Measurements from ENCODE around the gene PPP6R2. TPM values are rescaled to one million over a fixed set of nuclear protein-coding genes. Genes with fewer than 3 reads are reported as not detected.

PPP6R2 gene
- total RNA-seq, 5 donors from 2014 or later (not counting 1 experiment from before 2014, with no cell fraction given) = 71.2 to 105 (median 96.8) TPM

- Histone ChIP-seq H3K4me1 (ENCODE audit: control insufficient read depth in 1 of 2, extremely low read depth in 1 of 2, insufficient read depth in 2 of 2, low read length in 2 of 2) (peaks cover 2 to 37% of the 10 kb centered on the region in 2 experiments), H3K4me3 (ENCODE audit: control insufficient read depth in 1 of 2, extremely low read depth in 1 of 2, low read length in 1 of 2) (peak overlapping the region; percentile 57 to 58), H3K27me3 (replicated peaks in 1 of 2; ENCODE audit: control insufficient read depth in 2 of 2, extremely low read depth in 1 of 2, insufficient read depth in 2 of 2, low read length in 1 of 2) (no peaks in the 10 kb centered on the region), H3K36me3 (ENCODE audit: control insufficient read depth in 2 of 2, extremely low read depth in 1 of 2, insufficient read depth in 1 of 2, low read length in 1 of 2) (peaks cover 0 to 14% of the 10 kb centered on the region in 2 donors), H3K27ac (ENCODE audit: low read length) (peak overlapping the region; percentile 34), H3K9me3 (no peaks in the 10 kb centered on the region)
- no peak for ATAC-seq (replicated peaks in 1 of 4)
- Mint-ChIP-seq H3K27me3 (no peaks in the 10 kb centered on the region), H3K4me1 (peaks cover 0 to 14% (median 11%) of the 10 kb centered on the region in 3 donors), H3K27ac (no peak overlapping the region), H3K4me3 (peak overlapping the region in 2 of 3 donors; percentile 31 to 82), H3K36me3 (no peaks in the 10 kb centered on the region), H3K9me3 (no peaks in the 10 kb centered on the region)
- ChIA-PET POLR2A (no interaction called here), CTCF (no interaction called here)
- WGBS (ENCODE audit: insufficient coverage) = 0% methylated on average over 2 of the region's 9 CpGs
- DNase-seq = peak in 2 of 35 experiments; percentile 12 to 23
These were observed 411 bp downstream of the PPP6R2 start for GRCh38 chr22:50343541-50343935.

- CTCF ChIA-PET = no interaction called here
- Mint-ChIP-seq H3K27ac (no peak overlapping the region), H3K27me3 (no peaks in the 10 kb centered on the region), H3K36me3 (no peaks in the 10 kb centered on the region), H3K4me1 (peaks cover 0 to 10% (median 8%) of the 10 kb centered on the region in 3 donors), H3K9me3 (no peaks in the 10 kb centered on the region), H3K4me3 (no peak overlapping the region)
- peaks cover 2 to 33% of the 10 kb centered on the region in 2 experiments for H3K4me1 ChIP-seq (ENCODE audit: control insufficient read depth in 1 of 2, extremely low read depth in 1 of 2, insufficient read depth in 2 of 2, low read length in 2 of 2)
- H3K4me3 ChIP-seq (ENCODE audit: control insufficient read depth in 1 of 2, extremely low read depth in 1 of 2, low read length in 1 of 2) = no peak overlapping the region
- 92% methylated on average over 6 of the region's 8 CpGs for WGBS (ENCODE audit: insufficient coverage)
- ATAC-seq (replicated peaks in 1 of 4) = no peak
- H3K27me3 ChIP-seq (replicated peaks in 1 of 2; ENCODE audit: control insufficient read depth in 2 of 2, extremely low read depth in 1 of 2, insufficient read depth in 2 of 2, low read length in 1 of 2) = no peaks in the 10 kb centered on the region
- H3K27ac ChIP-seq (ENCODE audit: low read length) = no peak overlapping the region
- no peaks in the 10 kb centered on the region for H3K9me3 ChIP-seq
- DNase-seq = no peak
- POLR2A ChIA-PET = no interaction called here
- H3K36me3 ChIP-seq (ENCODE audit: control insufficient read depth in 2 of 2, extremely low read depth in 1 of 2, insufficient read depth in 1 of 2, low read length in 1 of 2) = peaks cover 0 to 16% of the 10 kb centered on the region in 2 donors
These were observed 3.3 kb downstream of the PPP6R2 start for GRCh38 chr22:50346470-50346869.

- Histone ChIP-seq H3K9me3 (no peaks in the 10 kb centered on the region), H3K4me1 (ENCODE audit: control insufficient read depth in 1 of 2, extremely low read depth in 1 of 2, insufficient read depth in 2 of 2, low read length in 2 of 2) (peaks cover 2 to 27% of the 10 kb centered on the region in 2 experiments), H3K4me3 (ENCODE audit: control insufficient read depth in 1 of 2, extremely low read depth in 1 of 2, low read length in 1 of 2) (no peak overlapping the region), H3K27me3 (replicated peaks in 1 of 2; ENCODE audit: control insufficient read depth in 2 of 2, extremely low read depth in 1 of 2, insufficient read depth in 2 of 2, low read length in 1 of 2) (no peaks in the 10 kb centered on the region), H3K27ac (ENCODE audit: low read length) (no peak overlapping the region), H3K36me3 (ENCODE audit: control insufficient read depth in 2 of 2, extremely low read depth in 1 of 2, insufficient read depth in 1 of 2, low read length in 1 of 2) (peaks cover 1 to 18% of the 10 kb centered on the region in 2 donors)
- no peak overlapping the region for H3K4me3 Mint-ChIP-seq
- no peak overlapping the region for H3K27ac Mint-ChIP-seq
- no peaks in the 10 kb centered on the region for H3K9me3 Mint-ChIP-seq
- H3K36me3 Mint-ChIP-seq = no peaks in the 10 kb centered on the region
- no peaks in the 10 kb centered on the region for H3K27me3 Mint-ChIP-seq
- peaks cover 0 to 6% (median 5%) of the 10 kb centered on the region in 3 donors for H3K4me1 Mint-ChIP-seq
- ATAC-seq (replicated peaks in 1 of 4) = no peak
- POLR2A ChIA-PET = no interaction called here
- WGBS (ENCODE audit: insufficient coverage) = 91% methylated on average over 8 of the region's 8 CpGs
- CTCF ChIA-PET = no interaction called here
- DNase-seq = no peak
These were observed 4.0 kb downstream of the PPP6R2 start for GRCh38 chr22:50347157-50347556.

GRCh38 chr22:50348058-50348457, 4.9 kb downstream of the PPP6R2 start:
- H3K36me3 ChIP-seq (ENCODE audit: control insufficient read depth in 2 of 2, extremely low read depth in 1 of 2, insufficient read depth in 1 of 2, low read length in 1 of 2) = peaks cover 2 to 18% of the 10 kb centered on the region in 2 donors
- peaks cover 2 to 18% of the 10 kb centered on the region in 2 experiments for H3K4me1 ChIP-seq (ENCODE audit: control insufficient read depth in 1 of 2, extremely low read depth in 1 of 2, insufficient read depth in 2 of 2, low read length in 2 of 2)
- Mint-ChIP-seq H3K4me1 (peaks cover 0 to under 1% (median under 1%) of the 10 kb centered on the region in 3 donors), H3K36me3 (no peaks in the 10 kb centered on the region), H3K27ac (no peak overlapping the region), H3K9me3 (no peaks in the 10 kb centered on the region), H3K27me3 (no peaks in the 10 kb centered on the region), H3K4me3 (no peak overlapping the region)
- H3K4me3 ChIP-seq (ENCODE audit: control insufficient read depth in 1 of 2, extremely low read depth in 1 of 2, low read length in 1 of 2) = no peak overlapping the region
- WGBS (ENCODE audit: insufficient coverage) = 81% methylated on average over 2 of the region's 2 CpGs
- no peaks in the 10 kb centered on the region for H3K27me3 ChIP-seq (replicated peaks in 1 of 2; ENCODE audit: control insufficient read depth in 2 of 2, extremely low read depth in 1 of 2, insufficient read depth in 2 of 2, low read length in 1 of 2)
- no peaks in the 10 kb centered on the region for H3K9me3 ChIP-seq
- ChIA-PET POLR2A (no interaction called here), CTCF (no interaction called here)
- peak overlapping the region; percentile 21 for H3K27ac ChIP-seq (ENCODE audit: low read length)
- ATAC-seq (replicated peaks in 1 of 4) (no peak), DNase-seq (no peak)

- Histone ChIP-seq H3K27me3 (replicated peaks in 1 of 2; ENCODE audit: control insufficient read depth in 2 of 2, extremely low read depth in 1 of 2, insufficient read depth in 2 of 2, low read length in 1 of 2) (no peaks in the 10 kb centered on the region), H3K4me1 (ENCODE audit: control insufficient read depth in 1 of 2, extremely low read depth in 1 of 2, insufficient read depth in 2 of 2, low read length in 2 of 2) (peaks cover 0 to 20% of the 10 kb centered on the region in 2 experiments), H3K4me3 (ENCODE audit: control insufficient read depth in 1 of 2, extremely low read depth in 1 of 2, low read length in 1 of 2) (no peak overlapping the region), H3K27ac (ENCODE audit: low read length) (no peak overlapping the region), H3K36me3 (ENCODE audit: control insufficient read depth in 2 of 2, extremely low read depth in 1 of 2, insufficient read depth in 1 of 2, low read length in 1 of 2) (peaks cover 10 to 16% of the 10 kb centered on the region in 2 donors), H3K9me3 (no peaks in the 10 kb centered on the region)
- peaks cover 20% of the 10 kb centered on the region for H3K36me3 Mint-ChIP-seq
- no peak overlapping the region for H3K4me3 Mint-ChIP-seq
- CTCF ChIA-PET = no interaction called here
- H3K9me3 Mint-ChIP-seq = no peaks in the 10 kb centered on the region
- POLR2A ChIA-PET = interaction anchor here in 1 of 2 donors (0.6 kb wide), 1 partner anchor 145 kb away, joined by 5 read pairs; no protein-coding TSS in a partner anchor
- DNase-seq = no peak
- no peaks in the 10 kb centered on the region for H3K27me3 Mint-ChIP-seq
- H3K27ac Mint-ChIP-seq = no peak overlapping the region
- no CpG with 5 or more reads among the region's 8 CpGs for WGBS (ENCODE audit: insufficient coverage)
- peaks cover 18 to 40% (median 31%) of the 10 kb centered on the region in 3 donors for H3K4me1 Mint-ChIP-seq
- no peak for ATAC-seq (replicated peaks in 1 of 4)
These were observed 13.1 kb downstream of the PPP6R2 start for GRCh38 chr22:50356186-50356585.

- no peak for ATAC-seq (replicated peaks in 1 of 4)
- DNase-seq = no peak
- Mint-ChIP-seq H3K4me1 (peaks cover 29 to 50% (median 41%) of the 10 kb centered on the region in 3 donors), H3K27ac (peak overlapping the region in 1 of 2 donors; percentile 8), H3K36me3 (peaks cover 27% of the 10 kb centered on the region), H3K4me3 (no peak overlapping the region), H3K9me3 (no peaks in the 10 kb centered on the region), H3K27me3 (no peaks in the 10 kb centered on the region)
- Histone ChIP-seq H3K27me3 (replicated peaks in 1 of 2; ENCODE audit: control insufficient read depth in 2 of 2, extremely low read depth in 1 of 2, insufficient read depth in 2 of 2, low read length in 1 of 2) (no peaks in the 10 kb centered on the region), H3K4me3 (ENCODE audit: control insufficient read depth in 1 of 2, extremely low read depth in 1 of 2, low read length in 1 of 2) (no peak overlapping the region), H3K27ac (ENCODE audit: low read length) (no peak overlapping the region), H3K9me3 (no peaks in the 10 kb centered on the region), H3K36me3 (ENCODE audit: control insufficient read depth in 2 of 2, extremely low read depth in 1 of 2, insufficient read depth in 1 of 2, low read length in 1 of 2) (peaks cover 8 to 17% of the 10 kb centered on the region in 2 donors), H3K4me1 (ENCODE audit: control insufficient read depth in 1 of 2, extremely low read depth in 1 of 2, insufficient read depth in 2 of 2, low read length in 2 of 2) (peaks cover 0 to 30% of the 10 kb centered on the region in 2 experiments)
- ChIA-PET POLR2A (no interaction called here), CTCF (interaction anchor here in 1 of 2 donors (0.6 kb wide), 1 partner anchor 33 kb away, joined by 9 read pairs; no protein-coding TSS in a partner anchor)
- no CpG with 5 or more reads among the region's 1 CpG for WGBS (ENCODE audit: insufficient coverage)
These were observed 14.1 kb downstream of the PPP6R2 start for GRCh38 chr22:50357222-50357621.

Data from T-cell (primary cell).